ENCODE results near the gene RNU6-9.
"Not testable (repeated sequence)": the region's sequence is repeated elsewhere in the genome, so short reads cannot be mapped to it uniquely, and the experiment has no call there.

The RNU6-9 gene

DNA sequence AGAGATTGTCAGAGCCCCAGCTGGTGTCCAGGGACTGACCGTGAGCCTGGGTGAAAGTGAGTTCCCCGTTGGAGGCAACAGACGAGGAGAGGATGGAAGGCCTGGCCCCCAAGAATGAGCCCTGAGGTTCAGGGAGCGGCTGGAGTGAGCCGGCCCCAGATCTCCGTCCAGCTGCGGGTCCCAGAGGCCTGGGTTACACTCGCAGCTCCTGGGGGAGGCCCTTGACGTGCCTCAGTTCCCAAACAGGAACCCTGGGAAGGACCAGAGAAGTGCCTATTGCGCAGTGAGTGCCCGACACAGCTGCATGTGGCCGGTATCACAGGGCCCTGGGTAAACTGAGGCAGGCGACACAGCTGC is 42.3 kb upstream of the RNU6-9 start:
- TF ChIP-seq ZFP3 (CRISPR knock-in tag; IDR thresholded peaks at IDR 0.05): no peak
- no peak for TF ChIP-seq PPARA (CRISPR knock-in tag; IDR thresholded peaks at IDR 0.05; ENCODE audit: borderline replicate concordance)
- no peak for TF ChIP-seq ISL1 (CRISPR knock-in tag; IDR thresholded peaks at IDR 0.05)
- TF ChIP-seq ZC3H10 (CRISPR knock-in tag; IDR thresholded peaks at IDR 0.05): no peak
- TF ChIP-seq OSR1 (CRISPR knock-in tag; IDR thresholded peaks at IDR 0.05): no peak
- no peak for TF ChIP-seq ZNF565 (CRISPR knock-in tag; conservative IDR thresholded peaks at IDR 0.05; ENCODE audit: low read depth)
- TF ChIP-seq, protein P1, sequence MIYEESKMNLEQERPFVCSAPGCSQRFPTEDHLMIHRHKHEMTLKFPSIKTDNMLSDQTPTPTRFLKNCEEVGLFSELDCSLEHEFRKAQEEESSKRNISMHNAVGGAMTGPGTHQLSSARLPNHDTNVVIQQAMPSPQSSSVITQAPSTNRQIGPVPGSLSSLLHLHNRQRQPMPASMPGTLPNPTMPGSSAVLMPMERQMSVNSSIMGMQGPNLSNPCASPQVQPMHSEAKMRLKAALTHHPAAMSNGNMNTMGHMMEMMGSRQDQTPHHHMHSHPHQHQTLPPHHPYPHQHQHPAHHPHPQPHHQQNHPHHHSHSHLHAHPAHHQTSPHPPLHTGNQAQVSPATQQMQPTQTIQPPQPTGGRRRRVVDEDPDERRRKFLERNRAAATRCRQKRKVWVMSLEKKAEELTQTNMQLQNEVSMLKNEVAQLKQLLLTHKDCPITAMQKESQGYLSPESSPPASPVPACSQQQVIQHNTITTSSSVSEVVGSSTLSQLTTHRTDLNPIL (CRISPR knock-in tag; IDR thresholded peaks at IDR 0.05; ENCODE audit: low read depth): no peak
- no peak for TF ChIP-seq TCF4 (CRISPR knock-in tag; IDR thresholded peaks at IDR 0.05; ENCODE audit: borderline replicate concordance)
- no peak for TF ChIP-seq ZNF8 (CRISPR knock-in tag; IDR thresholded peaks at IDR 0.05)
- no peak for TF ChIP-seq TOX (CRISPR knock-in tag; IDR thresholded peaks at IDR 0.05; ENCODE audit: borderline replicate concordance)
- ATAC-seq: no peak

DNA sequence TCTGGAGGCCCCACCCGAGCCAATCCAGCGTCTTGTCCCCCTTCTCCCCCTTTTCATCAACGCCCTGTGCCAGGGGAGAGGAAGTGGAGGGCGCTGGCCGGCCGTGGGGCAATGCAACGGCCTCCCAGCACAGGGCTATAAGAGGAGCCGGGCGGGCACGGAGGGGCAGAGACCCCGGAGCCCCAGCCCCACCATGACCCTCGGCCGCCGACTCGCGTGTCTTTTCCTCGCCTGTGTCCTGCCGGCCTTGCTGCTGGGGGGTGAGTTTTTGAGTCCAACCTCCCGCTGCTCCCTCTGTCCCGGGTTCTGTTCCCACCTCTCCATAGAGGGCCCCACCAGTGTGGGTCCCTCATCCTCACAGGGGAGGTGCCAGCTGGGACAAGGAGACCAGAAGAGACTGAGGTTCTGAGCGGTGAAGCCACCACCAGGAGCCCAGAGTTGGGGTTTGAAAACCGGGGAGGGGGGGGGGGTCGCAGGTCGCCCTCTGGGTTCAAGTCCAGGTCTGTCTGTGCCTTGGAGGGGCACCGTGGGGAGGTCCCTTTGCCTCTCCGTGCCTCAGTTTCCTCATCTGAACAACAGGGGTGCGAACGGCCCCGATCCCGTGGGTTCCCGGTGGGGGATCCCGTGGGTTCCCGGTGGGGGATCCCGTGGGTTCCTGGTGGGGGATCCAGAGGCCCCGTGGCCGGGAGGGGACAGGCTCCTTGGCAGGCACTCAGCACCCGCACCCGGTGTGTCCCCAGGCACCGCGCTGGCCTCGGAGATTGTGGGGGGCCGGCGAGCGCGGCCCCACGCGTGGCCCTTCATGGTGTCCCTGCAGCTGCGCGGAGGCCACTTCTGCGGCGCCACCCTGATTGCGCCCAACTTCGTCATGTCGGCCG is 40.9 kb upstream of the RNU6-9 start, which contains the start of gene ELANE:
ELANE (plus strand) TSS at position 168 of the 878 bp plus-strand sequence; CDS start at position 194, 26 bp downstream.
- no peak for ATAC-seq
- TF ChIP-seq, protein P2, sequence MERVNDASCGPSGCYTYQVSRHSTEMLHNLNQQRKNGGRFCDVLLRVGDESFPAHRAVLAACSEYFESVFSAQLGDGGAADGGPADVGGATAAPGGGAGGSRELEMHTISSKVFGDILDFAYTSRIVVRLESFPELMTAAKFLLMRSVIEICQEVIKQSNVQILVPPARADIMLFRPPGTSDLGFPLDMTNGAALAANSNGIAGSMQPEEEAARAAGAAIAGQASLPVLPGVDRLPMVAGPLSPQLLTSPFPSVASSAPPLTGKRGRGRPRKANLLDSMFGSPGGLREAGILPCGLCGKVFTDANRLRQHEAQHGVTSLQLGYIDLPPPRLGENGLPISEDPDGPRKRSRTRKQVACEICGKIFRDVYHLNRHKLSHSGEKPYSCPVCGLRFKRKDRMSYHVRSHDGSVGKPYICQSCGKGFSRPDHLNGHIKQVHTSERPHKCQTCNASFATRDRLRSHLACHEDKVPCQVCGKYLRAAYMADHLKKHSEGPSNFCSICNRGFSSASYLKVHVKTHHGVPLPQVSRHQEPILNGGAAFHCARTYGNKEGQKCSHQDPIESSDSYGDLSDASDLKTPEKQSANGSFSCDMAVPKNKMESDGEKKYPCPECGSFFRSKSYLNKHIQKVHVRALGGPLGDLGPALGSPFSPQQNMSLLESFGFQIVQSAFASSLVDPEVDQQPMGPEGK (CRISPR knock-in tag; IDR thresholded peaks at IDR 0.05; ENCODE audit: borderline replicate concordance): no peak
- TF ChIP-seq ZFP30 (CRISPR knock-in tag; IDR thresholded peaks at IDR 0.05) (no peak), TOX (CRISPR knock-in tag; IDR thresholded peaks at IDR 0.05; ENCODE audit: borderline replicate concordance) (no peak), ZC3H10 (CRISPR knock-in tag; IDR thresholded peaks at IDR 0.05) (no peak), OSR1 (CRISPR knock-in tag; IDR thresholded peaks at IDR 0.05) (no peak), RARB (CRISPR knock-in tag; IDR thresholded peaks at IDR 0.05) (no peak)
- TF ChIP-seq, protein P3, sequence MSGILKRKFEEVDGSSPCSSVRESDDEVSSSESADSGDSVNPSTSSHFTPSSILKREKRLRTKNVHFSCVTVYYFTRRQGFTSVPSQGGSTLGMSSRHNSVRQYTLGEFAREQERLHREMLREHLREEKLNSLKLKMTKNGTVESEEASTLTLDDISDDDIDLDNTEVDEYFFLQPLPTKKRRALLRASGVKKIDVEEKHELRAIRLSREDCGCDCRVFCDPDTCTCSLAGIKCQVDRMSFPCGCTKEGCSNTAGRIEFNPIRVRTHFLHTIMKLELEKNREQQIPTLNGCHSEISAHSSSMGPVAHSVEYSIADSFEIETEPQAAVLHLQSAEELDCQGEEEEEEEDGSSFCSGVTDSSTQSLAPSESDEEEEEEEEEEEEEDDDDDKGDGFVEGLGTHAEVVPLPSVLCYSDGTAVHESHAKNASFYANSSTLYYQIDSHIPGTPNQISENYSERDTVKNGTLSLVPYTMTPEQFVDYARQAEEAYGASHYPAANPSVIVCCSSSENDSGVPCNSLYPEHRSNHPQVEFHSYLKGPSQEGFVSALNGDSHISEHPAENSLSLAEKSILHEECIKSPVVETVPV (CRISPR knock-in tag; IDR thresholded peaks at IDR 0.05): no peak
- TF ChIP-seq, protein P1 (CRISPR knock-in tag; IDR thresholded peaks at IDR 0.05; ENCODE audit: low read depth): no peak
- TF ChIP-seq, protein P4, sequence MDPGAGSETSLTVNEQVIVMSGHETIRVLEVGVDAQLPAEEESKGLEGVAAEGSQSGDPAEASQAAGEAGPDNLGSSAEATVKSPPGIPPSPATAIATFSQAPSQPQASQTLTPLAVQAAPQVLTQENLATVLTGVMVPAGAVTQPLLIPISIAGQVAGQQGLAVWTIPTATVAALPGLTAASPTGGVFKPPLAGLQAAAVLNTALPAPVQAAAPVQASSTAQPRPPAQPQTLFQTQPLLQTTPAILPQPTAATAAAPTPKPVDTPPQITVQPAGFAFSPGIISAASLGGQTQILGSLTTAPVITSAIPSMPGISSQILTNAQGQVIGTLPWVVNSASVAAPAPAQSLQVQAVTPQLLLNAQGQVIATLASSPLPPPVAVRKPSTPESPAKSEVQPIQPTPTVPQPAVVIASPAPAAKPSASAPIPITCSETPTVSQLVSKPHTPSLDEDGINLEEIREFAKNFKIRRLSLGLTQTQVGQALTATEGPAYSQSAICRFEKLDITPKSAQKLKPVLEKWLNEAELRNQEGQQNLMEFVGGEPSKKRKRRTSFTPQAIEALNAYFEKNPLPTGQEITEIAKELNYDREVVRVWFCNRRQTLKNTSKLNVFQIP (CRISPR knock-in tag; IDR thresholded peaks at IDR 0.05; ENCODE audit: borderline replicate concordance, low read depth): no peak

DNA sequence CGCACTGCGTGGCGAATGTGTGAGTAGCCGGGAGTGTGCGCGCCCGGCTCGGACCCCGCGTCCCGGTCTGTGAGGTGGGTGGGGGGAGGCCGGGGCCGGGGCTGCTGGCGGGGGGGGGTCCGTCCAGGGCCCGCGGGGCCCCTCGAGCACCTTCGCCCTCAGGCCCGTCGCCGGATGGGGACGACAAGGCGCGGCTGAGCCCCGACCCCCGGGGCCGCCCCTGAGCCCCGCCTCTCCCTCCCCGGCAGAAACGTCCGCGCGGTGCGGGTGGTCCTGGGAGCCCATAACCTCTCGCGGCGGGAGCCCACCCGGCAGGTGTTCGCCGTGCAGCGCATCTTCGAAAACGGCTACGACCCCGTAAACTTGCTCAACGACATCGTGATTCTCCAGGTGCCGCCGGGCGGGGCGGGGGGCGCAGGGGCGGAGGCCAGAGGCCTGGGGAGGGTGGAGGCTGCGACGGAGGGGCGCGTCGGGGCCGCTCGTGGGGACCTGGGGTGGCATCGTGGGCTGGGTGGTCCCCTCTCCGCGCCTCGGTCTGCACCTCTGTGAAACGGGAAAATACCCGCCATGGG is 40.2 kb upstream of the RNU6-9 start:
- no peak for TF ChIP-seq CSDC2 (CRISPR knock-in tag; IDR thresholded peaks at IDR 0.05)
- TF ChIP-seq, protein P1 (CRISPR knock-in tag; IDR thresholded peaks at IDR 0.05; ENCODE audit: low read depth): no peak
- TF ChIP-seq, protein P5, sequence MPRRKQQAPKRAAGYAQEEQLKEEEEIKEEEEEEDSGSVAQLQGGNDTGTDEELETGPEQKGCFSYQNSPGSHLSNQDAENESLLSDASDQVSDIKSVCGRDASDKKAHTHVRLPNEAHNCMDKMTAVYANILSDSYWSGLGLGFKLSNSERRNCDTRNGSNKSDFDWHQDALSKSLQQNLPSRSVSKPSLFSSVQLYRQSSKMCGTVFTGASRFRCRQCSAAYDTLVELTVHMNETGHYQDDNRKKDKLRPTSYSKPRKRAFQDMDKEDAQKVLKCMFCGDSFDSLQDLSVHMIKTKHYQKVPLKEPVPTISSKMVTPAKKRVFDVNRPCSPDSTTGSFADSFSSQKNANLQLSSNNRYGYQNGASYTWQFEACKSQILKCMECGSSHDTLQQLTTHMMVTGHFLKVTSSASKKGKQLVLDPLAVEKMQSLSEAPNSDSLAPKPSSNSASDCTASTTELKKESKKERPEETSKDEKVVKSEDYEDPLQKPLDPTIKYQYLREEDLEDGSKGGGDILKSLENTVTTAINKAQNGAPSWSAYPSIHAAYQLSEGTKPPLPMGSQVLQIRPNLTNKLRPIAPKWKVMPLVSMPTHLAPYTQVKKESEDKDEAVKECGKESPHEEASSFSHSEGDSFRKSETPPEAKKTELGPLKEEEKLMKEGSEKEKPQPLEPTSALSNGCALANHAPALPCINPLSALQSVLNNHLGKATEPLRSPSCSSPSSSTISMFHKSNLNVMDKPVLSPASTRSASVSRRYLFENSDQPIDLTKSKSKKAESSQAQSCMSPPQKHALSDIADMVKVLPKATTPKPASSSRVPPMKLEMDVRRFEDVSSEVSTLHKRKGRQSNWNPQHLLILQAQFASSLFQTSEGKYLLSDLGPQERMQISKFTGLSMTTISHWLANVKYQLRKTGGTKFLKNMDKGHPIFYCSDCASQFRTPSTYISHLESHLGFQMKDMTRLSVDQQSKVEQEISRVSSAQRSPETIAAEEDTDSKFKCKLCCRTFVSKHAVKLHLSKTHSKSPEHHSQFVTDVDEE (CRISPR knock-in tag; IDR thresholded peaks at IDR 0.05): no peak
- no peak for ATAC-seq

DNA sequence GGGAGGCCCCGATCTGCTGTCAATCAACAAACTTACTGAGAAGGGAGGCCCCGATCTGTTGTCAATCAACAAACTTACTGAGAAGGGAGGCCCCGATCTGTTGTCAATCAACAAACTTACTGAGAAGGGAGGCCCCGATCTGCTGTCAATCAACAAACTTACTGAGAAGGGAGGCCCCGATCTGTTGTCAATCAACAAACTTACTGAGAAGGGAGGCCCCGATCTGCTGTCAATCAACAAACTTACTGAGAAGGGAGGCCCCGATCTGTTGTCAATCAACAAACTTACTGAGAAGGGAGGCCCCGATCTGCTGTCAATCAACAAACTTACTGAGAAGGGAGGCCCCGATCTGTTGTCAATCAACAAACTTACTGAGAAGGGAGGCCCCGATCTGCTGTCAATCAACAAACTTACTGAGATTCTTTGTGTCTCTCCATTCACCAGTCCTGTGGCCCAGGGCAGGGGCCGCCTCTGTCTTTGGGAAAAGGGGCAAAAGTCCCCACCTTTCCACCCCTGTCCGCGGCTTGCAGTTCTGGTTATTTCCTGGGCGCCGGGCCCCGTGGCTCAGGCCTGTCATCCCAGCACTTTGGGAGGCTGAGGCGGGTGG is 39.6 kb upstream of the RNU6-9 start:
- not testable (repeated sequence) for ATAC-seq

All from SK-N-SH treated with all-trans-retinoic acid at 6 μM for 48 hours (cell line).